ENCODE data around the gene SPINT2.
"Not testable (repeated sequence)": the region's sequence is repeated elsewhere in the genome, so short reads cannot be mapped to it uniquely, and the experiment has no call there.

The SPINT2 gene

GRCh38 chr19:38243279-38243673, 21.1 kb upstream of the SPINT2 start:
- no peak for DNase-seq

- no peak for DNase-seq
Measured at GRCh38 chr19:38245826-38246498, 18.4 kb upstream of the SPINT2 start.

DNA sequence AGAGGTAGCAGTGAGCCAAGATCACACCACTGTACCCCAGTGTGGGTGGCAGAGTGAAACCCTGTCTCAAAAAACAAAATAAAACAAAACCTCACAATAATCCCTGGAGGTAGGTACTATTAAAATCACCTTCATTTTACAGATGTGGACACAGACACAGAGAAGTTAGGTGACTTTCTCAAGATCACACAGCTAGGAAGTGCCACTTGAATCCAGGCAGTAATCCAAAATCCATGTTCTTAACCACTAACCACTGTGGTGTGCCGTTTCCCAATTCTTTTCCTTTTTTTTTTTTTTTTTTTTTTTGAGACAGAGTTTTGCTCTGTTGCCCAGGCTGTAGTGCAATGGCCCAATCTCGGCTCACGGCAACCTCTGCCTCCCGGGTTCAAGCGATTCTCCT, 17.2 kb upstream of the SPINT2 start:
- DNase-seq = no peak

GRCh38 chr19:38247734-38248268, 16.6 kb upstream of the SPINT2 start:
- DNase-seq = no peak

DNA sequence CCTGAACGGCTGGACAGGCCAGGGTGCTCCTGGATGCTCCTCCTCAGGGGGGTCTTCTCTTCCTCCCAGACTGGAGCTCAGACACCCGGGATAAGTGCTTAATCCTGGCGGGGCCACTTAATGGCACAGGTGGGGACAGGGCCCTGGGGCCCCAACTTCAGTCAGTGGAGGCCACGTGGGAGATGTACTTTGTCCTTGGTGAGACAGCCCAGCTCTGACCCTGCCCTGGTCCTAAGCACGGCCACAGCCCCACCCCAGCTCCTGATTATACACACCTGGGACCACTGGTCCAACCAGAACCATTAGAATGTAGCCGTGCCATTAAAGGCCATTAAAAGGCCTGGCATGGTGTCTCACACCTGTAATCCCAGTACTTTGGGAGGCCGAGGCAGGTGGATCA, 16.0 kb upstream of the SPINT2 start:
- no peak for DNase-seq

- DNase-seq = no peak
Measured at GRCh38 chr19:38250428-38250820, 13.9 kb upstream of the SPINT2 start.

DNA sequence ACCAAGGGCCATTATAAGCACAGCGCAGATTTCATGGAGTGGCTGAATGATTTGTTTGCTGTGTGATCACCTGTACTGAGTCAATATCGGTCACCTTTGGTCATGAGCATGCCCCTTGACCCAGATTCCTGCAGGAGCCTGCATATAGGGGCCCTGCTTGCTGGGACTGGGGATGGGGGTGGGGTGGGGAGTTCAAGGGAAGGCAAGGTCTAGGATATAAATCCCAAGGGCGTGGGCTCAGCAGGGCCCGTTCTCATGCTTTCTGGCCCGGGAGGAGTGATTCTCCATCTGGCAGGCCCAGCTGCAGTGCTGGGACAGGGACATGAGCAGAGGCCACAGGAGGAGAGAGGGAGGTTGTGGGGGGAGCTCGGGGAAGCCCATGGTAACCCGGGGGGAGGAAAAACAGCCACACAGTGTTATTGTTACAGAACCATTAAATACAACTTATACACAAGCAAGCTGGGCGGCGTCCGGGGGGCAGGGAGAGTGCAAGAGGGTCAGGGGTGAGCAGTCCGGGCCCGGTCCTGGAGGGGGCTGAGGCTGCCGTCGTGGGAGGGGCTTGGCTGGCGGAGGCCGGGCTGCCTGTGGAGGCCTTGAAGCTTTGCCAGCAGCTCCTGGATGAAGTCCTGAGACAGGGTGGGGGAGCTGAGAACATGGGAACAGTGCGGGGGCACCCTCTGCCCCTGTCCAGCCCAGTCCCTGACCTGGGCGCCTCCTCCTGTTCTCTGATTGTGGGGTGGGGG, 13.4 kb upstream of the SPINT2 start:
- DNase-seq = no peak

GRCh38 chr19:38251564-38252051, 12.8 kb upstream of the SPINT2 start:
- no peak for DNase-seq

- no peak for DNase-seq
Measured at GRCh38 chr19:38252385-38252784, 12.0 kb upstream of the SPINT2 start.

GRCh38 chr19:38252941-38253691, 11.3 kb upstream of the SPINT2 start:
- DNase-seq = no peak

DNA sequence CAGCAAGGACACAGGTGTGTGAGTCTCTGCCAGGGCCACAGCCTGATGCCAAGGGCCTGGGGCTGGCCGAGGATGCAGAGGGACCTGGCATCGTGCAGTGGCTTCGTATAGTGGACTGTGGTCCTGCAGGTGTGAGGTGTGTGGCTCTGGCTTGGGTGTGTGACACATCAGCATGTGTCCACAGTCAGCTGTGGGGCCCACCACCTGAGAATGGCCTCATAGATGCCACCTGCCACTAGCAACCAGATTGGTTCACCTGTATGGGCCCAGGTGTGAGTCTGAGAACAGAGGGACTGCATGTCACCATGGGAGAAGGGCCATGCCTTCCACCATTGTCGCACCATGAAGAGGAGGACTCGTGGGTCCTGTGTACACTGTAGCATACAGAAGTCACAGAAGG, 10.6 kb upstream of the SPINT2 start:
- no peak for DNase-seq

GRCh38 chr19:38255383-38256014, 8.9 kb upstream of the SPINT2 start:
- no peak for DNase-seq

GRCh38 chr19:38261942-38262341, 2.4 kb upstream of the SPINT2 start:
- not testable (repeated sequence) for DNase-seq

DNA sequence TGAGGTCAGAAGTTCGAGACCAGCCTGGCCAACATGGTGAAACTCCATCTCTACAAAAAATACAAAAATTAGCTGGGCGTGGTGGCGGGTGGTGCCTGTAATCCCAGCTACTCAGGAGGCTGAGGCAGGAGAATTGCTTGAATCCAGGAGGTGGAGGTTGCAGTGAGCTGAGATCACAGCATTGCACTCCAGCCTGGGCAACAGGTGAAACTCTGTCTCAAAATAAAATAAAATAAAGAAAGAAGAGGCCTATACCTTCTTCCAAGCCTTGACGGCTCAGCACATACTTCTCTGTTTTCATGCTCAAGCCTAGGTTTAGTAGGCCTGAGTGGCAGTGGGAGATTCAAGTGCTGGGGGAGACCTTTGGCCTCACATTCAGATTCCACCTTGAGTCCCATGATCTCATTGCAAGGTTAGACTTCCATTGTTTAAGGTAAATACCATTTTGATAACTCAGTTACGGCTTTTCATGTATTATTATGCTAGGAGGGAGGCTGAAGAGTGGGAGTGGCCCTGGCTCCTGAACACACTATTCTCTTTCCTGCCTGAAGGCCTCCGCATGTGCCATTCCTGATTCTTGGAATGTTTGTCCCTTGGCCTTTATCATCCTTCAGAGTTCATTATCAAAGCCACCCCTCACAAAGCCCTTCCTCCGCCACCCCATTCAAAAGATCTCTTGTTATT, 1.6 kb upstream of the SPINT2 start:
- no peak for DNase-seq

DNA sequence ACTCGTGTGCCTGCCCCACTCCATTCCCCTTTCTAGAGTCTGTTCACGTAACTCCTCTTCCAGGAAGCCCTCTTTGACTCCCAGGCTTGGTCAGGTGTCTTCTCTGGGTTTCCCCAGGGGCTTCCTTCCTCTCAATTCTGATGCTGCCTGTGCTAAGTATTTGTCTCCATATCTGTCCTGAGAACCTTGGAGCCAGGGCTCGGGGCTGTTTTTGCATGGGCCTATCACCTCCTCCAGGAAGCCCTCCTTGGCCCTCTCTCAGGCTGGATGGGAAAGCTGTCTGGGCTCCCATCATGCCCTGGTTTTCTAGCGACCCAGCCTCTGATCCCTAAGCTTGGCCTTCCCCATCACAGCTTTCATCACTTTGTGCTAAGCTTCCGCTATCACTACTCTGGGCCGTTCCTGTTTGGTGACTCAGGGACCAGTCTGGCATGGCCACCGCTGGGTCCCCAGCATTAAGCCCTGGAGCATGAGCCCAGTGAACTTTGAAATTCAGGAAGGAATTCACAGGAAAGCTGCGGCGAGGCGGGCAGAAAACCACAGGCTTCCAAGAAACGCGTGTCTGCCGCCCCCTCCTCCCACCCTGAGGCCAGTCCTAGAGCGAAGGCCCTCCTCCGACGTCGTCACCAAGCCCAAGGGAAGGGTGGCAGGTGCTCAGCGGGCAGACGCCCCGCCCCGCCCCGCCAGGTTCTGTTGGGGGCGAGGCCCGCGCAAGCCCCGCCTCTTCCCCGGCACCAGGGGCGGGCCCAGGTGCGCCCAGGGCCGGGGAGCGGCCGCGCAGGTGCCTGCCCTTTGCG, 486 bp upstream of the SPINT2 start:
- peak; percentile 88 for DNase-seq

DNA sequence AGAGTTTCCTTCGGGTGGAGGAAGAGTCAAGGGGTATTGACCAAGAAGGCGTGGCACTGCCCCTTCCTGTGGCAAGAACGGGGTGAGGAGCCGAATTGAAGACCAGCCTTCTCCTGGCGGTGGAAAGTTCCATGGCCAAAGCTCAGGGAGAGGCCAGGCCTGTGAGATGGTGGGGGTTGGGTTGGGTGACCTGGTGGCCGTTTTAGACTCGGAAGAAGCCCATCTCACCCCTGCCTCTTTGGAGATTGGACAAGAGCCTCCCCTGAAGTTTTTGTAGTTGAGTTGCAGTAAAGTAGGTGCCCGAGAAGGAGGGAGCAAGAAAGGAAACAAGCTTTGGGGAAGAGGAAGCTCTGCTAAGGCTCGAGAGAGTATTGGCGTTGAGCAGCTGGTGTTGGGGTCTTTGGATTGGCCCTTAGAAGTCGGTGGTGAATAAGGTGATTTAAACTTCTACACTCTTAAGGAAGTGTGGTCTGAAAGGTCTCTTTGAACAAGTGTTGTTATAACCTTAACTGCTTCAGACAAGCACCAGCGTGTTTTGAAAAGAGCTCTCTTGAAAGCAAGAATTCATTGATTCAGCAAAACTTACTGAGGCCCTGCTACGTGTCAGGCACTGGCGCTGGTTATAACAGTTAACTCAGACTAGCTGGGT, 964 bp downstream of the SPINT2 start:
- no peak for DNase-seq

GRCh38 chr19:38265921-38266429, 1.6 kb downstream of the SPINT2 start:
- DNase-seq = no peak

DNA sequence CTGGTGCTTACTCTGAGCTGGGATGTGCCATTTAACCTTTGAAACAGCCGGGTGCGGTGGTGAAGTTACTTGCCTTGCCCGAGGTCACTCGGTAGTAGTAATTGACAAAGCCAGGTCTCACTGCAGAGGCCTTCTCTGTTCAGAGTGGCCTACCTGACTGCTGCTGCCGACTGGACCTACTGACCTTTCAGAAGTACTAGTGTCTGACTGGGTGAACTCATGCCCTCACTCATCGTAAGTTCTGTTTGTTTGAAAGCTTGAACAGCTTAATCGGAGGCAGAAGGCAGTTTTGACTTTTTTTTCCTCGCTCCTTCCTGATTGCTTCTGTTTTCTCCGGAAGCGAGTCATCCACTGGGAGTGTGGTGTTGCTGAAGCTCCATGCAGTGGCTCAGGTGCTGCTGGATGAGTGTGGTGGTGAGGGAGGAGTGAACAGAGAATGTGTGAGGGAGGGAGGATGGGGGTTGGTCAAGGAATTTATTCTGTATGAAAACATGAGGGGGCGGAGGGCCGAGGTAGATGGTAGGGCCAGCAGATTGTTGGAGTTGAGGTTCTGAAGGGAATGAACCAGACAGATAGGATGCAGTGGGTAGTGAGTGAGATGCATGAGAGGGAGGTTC, 2.7 kb downstream of the SPINT2 start:
- no peak for DNase-seq

GRCh38 chr19:38267761-38268483, 3.5 kb downstream of the SPINT2 start:
- no peak for DNase-seq

DNA sequence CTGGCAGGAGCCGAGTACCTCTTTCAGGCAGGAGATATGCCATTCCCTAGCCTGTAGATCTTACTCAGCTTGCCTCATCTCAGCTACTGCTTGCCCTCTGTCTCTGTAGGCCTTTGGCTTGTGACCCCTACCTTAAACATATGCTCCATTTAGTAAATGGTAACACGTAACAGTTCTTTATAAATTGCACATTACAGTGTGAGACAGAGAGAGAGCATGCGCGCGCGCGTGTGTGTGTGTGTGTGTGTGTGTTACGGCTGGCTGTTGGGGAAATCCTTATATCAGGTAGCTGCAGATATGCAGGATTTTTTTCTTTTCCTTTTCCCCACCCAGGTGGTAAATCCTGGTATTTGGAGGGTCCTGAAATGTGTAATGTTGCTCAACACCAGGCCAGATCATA, 4.2 kb downstream of the SPINT2 start:
- no peak for DNase-seq
